OCI-LY3 (cell line): Measurements from ENCODE around the gene GRN.

Experiments used
- H2AFZ ChIP-seq: fragments of 200-600, 300-600 bp; shearing (Covaris generic); 2 replicates; pipeline ENCODE4 v1.6.0; 2014; ENCODE audit warnings: antibody characterized with exemption, low read depth, low read length
- H3K27ac ChIP-seq: fragments of 200-600, 300-600 bp; sonication (generic); 2 replicates; pipeline ENCODE4 v1.5.1; 2014; ENCODE audit warnings: mild to moderate bottlenecking, low read length, moderate library complexity, mixed read lengths
- H3K27me3 ChIP-seq: fragments of 200-600, 300-600 bp; sonication (generic); 2 replicates; pipeline ENCODE4 v1.6.1; 2014; ENCODE audit warnings: low read depth, low read length, mixed read lengths
- H3K36me3 ChIP-seq: fragments of 200-600, 300-600 bp; sonication (generic); replicated peaks from 2 replicates; pipeline ENCODE3; 2014; ENCODE audit warnings: low read depth, low read length, mixed read lengths
- H3K4me1 ChIP-seq: fragments of 300-600, 200-600 bp; sonication (generic); 2 replicates; pipeline ENCODE4 v1.6.1; 2014; ENCODE audit warnings: low read length, mixed read lengths
- H3K4me2 ChIP-seq: fragments of 200-600, 300-600 bp; sonication (generic); 2 replicates; pipeline ENCODE4 v1.6.1; 2014; ENCODE audit warnings: low read length, mixed read lengths
- H3K4me3 ChIP-seq: fragments of 300-600, 200-600 bp; sonication (generic); 2 replicates; pipeline ENCODE4 v1.5.1; 2014; ENCODE audit warnings: antibody characterized with exemption, mild to moderate bottlenecking, low read length, moderate library complexity
- H3K79me2 ChIP-seq: fragments of 300-600, 200-600 bp; shearing (Covaris generic); 2 replicates; pipeline ENCODE4 v1.6.1; 2014; ENCODE audit warnings: mild to moderate bottlenecking, low read length, mixed read lengths
- H3K9ac ChIP-seq: fragments of 300-600, 200-600 bp; shearing (Covaris generic); 2 replicates; pipeline ENCODE4 v1.6.0; 2014; ENCODE audit warnings: mild to moderate bottlenecking, low read length, moderate library complexity
- H3K9me3 ChIP-seq: fragments of 200-600, 300-600 bp; shearing (Covaris generic); 2 replicates; pipeline ENCODE4 v1.6.1; 2014; ENCODE audit warnings: low read length, mixed read lengths; ENCODE audit not compliant: insufficient read depth
- H4K20me1 ChIP-seq: fragments of 200-600, 300-600 bp; sonication (generic); 2 replicates; pipeline ENCODE4 v1.6.1; 2016; ENCODE audit warnings: low read length, mixed read lengths; ENCODE audit not compliant: insufficient read depth
- EZH2phosphoT487 ChIP-seq: fragments of 200-600 bp; shearing (Covaris generic); IDR thresholded peaks from 2 replicates; pipeline ENCODE4 v1.6.1; 2018; ENCODE audit warnings: antibody characterized with exemption, mixed run types, low read depth
- TF ChIP-seq, protein P1 (sequence below): fragments of 200-600, 300-600 bp; sonication (generic); IDR thresholded peaks from 2 replicates; pipeline ENCODE4 v1.5.1; 2014; ENCODE audit warnings: antibody characterized with exemption, low read length, low read depth

The GRN gene

DNA sequence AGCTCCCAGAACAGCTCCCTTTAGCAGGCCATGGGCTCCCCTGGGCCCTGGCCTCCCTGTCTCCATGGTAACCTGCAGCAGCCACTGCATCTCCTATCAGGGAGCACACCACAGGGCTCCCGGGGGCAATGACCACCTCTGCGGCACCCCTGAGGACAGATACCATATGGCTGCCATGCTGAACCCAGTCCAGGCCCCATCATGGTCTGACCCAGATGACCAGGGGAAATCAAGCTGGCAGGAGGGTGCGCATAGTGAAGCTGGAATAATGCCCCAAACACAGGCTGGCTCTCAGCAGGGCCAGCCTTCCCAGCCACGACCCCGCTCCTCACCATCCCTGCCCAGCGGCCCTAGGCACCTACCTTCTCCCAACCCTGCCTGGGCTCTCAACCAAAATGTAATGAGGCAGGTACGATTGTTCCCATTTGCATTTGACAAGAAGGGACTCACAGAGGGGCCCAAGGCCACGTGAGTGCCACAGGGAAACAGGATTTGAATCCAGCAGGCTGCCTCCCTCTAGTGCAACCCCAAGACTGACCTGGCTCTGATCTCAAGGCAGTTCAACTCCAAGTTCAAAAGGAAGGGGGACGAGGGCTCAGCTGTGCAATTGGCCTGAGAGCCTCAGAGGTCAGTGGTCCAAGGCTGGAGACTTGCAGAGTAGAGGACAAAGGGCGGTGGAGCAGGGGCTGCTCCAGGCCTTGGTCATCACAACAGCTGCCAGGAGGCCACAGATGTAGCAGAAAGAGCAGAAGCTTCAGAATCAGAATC is 34.3 kb upstream of the GRN start:
- no peak overlapping the region for H3K27ac ChIP-seq
- H3K36me3 ChIP-seq, result no peaks in the 10 kb centered on the region
- no peaks in the 10 kb centered on the region for H4K20me1 ChIP-seq
- TF ChIP-seq EZH2phosphoT487, result no peak
- TF ChIP-seq, protein P1, sequence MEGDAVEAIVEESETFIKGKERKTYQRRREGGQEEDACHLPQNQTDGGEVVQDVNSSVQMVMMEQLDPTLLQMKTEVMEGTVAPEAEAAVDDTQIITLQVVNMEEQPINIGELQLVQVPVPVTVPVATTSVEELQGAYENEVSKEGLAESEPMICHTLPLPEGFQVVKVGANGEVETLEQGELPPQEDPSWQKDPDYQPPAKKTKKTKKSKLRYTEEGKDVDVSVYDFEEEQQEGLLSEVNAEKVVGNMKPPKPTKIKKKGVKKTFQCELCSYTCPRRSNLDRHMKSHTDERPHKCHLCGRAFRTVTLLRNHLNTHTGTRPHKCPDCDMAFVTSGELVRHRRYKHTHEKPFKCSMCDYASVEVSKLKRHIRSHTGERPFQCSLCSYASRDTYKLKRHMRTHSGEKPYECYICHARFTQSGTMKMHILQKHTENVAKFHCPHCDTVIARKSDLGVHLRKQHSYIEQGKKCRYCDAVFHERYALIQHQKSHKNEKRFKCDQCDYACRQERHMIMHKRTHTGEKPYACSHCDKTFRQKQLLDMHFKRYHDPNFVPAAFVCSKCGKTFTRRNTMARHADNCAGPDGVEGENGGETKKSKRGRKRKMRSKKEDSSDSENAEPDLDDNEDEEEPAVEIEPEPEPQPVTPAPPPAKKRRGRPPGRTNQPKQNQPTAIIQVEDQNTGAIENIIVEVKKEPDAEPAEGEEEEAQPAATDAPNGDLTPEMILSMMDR, result no peak
- H3K4me1 ChIP-seq, result peaks cover 8% of the 10 kb centered on the region
- H3K4me2 ChIP-seq, result no peak overlapping the region
- no peak overlapping the region for H2AFZ ChIP-seq
- no peak overlapping the region for H3K9ac ChIP-seq
- peaks cover 3% of the 10 kb centered on the region; the same call in 1 of the 2 replicates for H3K27me3 ChIP-seq
- H3K4me3 ChIP-seq, result no peak overlapping the region
- no peaks in the 10 kb centered on the region for H3K9me3 ChIP-seq
- no peaks in the 10 kb centered on the region for H3K79me2 ChIP-seq

DNA sequence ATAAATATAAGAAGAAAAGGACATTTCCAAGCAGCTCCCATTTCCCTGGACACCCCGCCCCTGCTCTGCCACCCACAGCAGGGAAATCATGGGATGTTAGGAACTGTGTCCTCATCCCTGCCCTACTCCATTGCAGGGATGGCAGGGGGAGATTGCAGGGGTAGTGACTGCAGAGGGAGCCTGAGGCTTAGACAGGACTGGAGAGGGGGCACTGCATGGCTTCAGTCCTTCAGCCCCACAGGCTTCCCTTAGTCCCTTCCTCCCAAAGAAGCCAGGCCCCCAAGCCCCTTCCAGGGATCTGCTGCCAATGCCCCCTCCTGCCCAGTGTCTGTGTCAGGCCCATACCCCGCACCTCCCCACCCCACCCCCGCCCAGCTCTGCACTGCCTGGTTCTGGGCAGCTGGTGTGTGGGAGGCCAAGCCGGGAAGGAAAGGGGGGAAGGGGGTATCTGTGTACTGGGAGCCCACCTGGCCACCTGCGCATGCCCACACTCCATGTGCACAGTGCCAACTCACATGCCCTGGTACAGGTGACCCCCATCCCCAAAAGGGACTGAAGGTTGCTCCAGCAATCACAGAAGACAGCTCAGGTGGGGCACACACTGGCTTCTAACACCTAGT is 33.4 kb upstream of the GRN start:
- Histone ChIP-seq H3K27me3 (peaks cover 3% of the 10 kb centered on the region; the same call in 1 of the 2 replicates), H3K4me2 (no peak overlapping the region), H4K20me1 (no peaks in the 10 kb centered on the region), H3K4me3 (no peak overlapping the region), H3K9me3 (no peaks in the 10 kb centered on the region), H3K36me3 (no peaks in the 10 kb centered on the region), H3K4me1 (peaks cover 8% of the 10 kb centered on the region), H2AFZ (no peak overlapping the region), H3K9ac (no peak overlapping the region), H3K79me2 (no peaks in the 10 kb centered on the region), H3K27ac (no peak overlapping the region)
- TF ChIP-seq EZH2phosphoT487, result no peak
- TF ChIP-seq, protein P1, result no peak

DNA sequence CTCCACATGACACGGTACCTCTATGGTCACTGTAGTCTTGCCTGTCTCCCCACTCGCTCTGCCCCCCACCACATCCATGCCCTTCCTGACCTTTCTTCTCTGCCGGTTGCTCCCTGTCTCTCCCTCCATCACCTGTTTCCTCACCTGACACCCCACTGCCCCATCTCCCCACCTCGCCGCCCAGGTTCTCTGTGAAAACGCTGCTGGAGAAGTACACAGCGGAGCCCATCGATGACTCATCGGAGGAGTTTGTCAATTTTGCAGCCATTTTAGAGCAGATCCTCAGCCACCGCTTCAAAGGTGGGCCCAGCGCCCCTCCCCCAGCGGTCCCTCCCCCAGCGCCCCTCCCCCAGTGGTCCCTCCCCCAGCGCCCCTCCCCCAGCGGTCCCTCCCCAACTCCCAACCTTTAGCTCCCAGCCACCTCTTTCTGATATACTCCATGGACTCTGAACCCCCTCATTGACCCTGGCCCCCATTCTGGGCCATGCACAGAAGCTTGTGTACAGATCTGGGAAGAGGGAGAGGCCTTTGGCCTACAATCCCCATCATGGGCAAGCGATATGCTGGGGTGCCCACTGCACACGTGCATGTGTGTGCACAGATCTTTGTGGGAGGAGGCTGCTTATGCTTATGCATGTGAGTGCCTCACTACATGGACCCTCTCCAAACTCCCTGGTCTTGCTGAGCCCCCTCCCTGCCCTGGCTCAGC is 32.6 kb upstream of the GRN start:
- H3K4me2 ChIP-seq, result no peak overlapping the region

More for the DNA sequence above, 32.6 kb upstream of the GRN start:
- Histone ChIP-seq H3K36me3 (no peaks in the 10 kb centered on the region), H4K20me1 (no peaks in the 10 kb centered on the region), H3K27ac (no peak overlapping the region), H3K9me3 (no peaks in the 10 kb centered on the region), H3K27me3 (no peaks in the 10 kb centered on the region), H3K4me3 (no peak overlapping the region), H3K4me1 (peaks cover 8% of the 10 kb centered on the region), H3K9ac (no peak overlapping the region), H3K79me2 (no peaks in the 10 kb centered on the region), H2AFZ (no peak overlapping the region)
- TF ChIP-seq, protein P1, result no peak
- no peak for TF ChIP-seq EZH2phosphoT487
